Stimulated activated CD8-positive, alpha-beta memory T cell treated with anti-CD3 and anti-CD28 coated beads, Interleukin-4, amount 100 ng/mL, for 4 hours (primary cell): ENCODE measurements around the gene CADM4.
"Not testable (repeated sequence)": the region's sequence is repeated elsewhere in the genome, so short reads cannot be mapped to it uniquely, and the experiment has no call there.

ENCODE experiments used
- DNase-seq, 2 donors: peaks; one replicate each; pipeline ENCODE4 v3.0.0-alpha.2; 2020; ENCODE audit warnings: low read depth in 2 of 2, low spot score in 1 of 2

CADM4 gene

GRCh38 chr19:43587029-43587428 lies 52.6 kb downstream of the CADM4 start:
- DNase-seq: not testable (repeated sequence)

DNA sequence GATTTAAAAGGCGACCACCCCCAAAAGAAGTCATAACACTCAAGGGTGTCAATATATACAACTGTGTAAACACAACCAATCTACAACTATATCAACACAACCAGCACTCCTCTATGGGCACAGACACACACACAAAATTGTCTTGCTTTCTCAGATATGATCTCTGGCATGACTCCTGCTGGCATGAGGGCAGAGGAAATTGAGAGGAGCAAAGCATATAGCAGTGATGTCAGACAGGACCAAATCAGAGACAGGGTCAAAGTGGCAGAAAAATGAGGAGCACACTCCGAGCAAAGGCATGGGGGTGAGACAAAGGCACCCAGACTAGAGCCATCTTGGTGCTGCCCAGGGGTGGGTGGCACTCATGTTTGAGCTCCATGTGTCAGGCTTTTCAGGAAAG lies 53.3 kb downstream of the CADM4 start:
- no peak for DNase-seq

DNA sequence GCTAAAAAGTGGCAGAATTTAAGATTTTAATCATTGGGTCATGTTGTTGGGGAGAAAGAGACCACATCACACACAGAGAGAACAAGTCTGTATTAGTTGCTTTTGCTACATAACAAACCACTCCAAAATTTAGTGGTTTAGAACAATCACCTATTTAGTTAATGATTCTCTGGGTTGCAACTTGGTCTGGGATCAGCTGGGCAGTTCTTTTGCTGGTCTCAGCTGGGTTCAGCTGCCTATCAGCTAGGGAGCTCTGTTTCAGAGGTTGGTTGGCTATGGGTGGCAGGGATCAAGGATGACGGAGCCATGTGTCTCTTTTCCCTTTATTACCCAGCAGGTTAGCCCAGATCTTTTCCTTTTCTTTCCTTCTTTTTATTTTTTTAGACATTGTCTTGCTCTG lies 55.2 kb downstream of the CADM4 start:
- DNase-seq: no peak

GRCh38 chr19:43582495-43582894 lies 57.2 kb downstream of the CADM4 start:
- no peak for DNase-seq

DNA sequence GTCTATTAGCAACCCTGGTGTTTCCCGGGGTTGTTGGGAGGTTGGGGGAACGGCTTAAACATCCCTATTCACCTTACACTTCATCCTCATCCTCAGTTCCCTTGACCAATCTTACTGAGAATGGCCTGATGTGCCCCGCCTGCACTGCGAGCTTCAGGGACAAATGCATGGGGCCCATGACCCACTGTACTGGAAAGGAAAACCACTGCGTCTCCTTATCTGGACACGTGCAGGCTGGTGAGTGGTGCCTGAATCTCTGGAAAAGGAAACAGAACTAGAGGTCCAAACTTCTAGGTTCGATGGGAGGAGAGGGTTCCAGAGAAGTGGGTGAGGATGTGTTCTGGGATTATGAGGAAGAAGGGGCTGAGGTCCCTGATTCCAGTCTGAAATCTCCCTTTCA lies 58.2 kb downstream of the CADM4 start:
- DNase-seq: no peak

GRCh38 chr19:43578787-43579186 lies 60.9 kb downstream of the CADM4 start:
- DNase-seq: no peak

- DNase-seq: no peak
Measured at GRCh38 chr19:43575955-43576878, 63.4 kb downstream of the CADM4 start.

DNA sequence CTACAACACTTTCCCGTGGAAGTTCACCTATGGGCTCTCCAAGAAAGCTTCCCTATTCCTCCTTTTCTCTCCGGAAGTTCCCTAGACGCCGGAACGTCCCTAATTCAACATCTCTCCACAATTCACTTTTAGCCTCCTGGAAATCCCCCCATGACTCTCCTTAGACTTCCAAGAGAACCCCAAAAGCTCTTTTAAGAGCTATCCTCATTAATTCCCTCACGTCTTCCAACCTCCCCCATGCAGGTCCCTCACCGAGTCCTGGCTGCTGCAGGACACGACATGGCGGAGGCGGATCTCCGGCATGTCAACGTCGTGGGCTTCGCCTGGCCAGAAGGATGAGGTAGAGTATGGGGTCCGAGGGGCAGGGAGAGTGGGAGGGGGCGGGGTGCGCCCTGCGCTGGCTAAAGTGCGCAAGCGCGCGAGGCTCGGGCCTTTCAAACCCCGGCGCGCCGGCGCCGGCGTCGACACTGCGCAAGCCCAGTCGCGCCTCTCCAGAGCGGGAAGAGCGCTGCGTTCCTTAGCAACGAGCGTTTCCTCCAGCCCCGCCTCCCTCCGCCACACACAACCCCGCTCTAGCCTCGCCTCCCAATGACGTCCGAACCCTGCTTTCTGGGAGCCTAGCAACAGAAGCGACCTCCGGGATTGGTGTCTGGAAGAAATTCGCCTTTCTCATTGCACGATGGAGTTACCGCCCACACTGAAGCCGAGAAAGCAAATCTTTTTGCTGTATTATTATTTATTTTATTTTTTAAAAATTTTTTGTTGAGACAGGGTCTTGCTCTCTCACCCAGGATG lies 64.3 kb downstream of the CADM4 start, which contains the start of the genes PINLYP and XRCC1:
Gene PINLYP, plus strand, starts transcription at position 646 of the 795 bp plus-strand sequence. CDS start 1,391 bp downstream, outside the sequence.
Gene XRCC1, minus strand, starts transcription at position 372 of the 795 bp plus-strand sequence. Its CDS starts 69 bp downstream, at position 303.
- DNase-seq: peak; percentile 80 to 92

- no peak for DNase-seq
Measured at GRCh38 chr19:43574424-43575155, 65.1 kb downstream of the CADM4 start.
